GM10266 (cell line): ENCODE results near the gene HENMT1.
"Not testable (repeated sequence)": the region's sequence is repeated elsewhere in the genome, so short reads cannot be mapped to it uniquely, and the experiment has no call there.

Source experiments
- DNase-seq: peaks from one replicate; pipeline ENCODE4 v3.0.0; 2012; ENCODE audit errors: extremely low spot score
- TF ChIP-seq, protein P1 (sequence below): IDR thresholded peaks from 2 replicates; pipeline ENCODE4 v1.5.1; 2012; ENCODE audit warnings: mild to moderate bottlenecking, low read depth; ENCODE audit not compliant: control insufficient read depth, insufficient read depth; ENCODE audit errors: missing control alignments

The HENMT1 gene

DNA sequence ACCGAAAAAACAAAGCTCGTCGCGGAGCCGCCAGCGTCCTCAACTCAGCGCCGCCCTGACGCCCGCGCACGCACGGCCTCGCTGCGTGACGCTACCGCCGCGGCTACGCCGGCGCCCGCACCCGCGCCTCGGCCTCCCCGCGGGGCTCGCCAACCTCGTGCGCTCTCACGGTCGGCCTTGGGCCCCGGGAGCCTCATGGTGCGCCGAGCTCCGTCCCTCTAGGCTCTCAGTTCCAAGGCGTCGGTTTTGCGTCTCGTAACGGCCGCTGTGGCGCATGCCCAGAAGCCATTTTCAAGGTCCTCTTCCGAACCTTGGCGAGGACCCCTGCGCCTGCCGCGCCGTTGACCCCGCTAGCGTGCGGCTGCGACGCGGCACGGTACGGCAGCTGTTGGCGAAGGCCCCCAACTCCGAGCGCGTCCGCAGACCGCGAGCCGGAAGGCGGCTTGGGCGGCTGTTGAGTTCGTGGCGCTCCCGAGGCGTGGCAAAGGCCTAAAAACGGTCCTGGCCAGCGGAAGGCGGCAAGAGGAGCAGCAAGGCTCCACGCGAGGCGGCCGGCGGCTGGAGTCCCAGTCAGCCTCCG is at the start of gene HENMT1:
Gene HENMT1 (minus strand): TSS at position 64 of the 580 bp plus-strand sequence. CDS start 1,209 bp downstream, outside the sequence.
- DNase-seq = peak; percentile 79
- TF ChIP-seq, protein P1, sequence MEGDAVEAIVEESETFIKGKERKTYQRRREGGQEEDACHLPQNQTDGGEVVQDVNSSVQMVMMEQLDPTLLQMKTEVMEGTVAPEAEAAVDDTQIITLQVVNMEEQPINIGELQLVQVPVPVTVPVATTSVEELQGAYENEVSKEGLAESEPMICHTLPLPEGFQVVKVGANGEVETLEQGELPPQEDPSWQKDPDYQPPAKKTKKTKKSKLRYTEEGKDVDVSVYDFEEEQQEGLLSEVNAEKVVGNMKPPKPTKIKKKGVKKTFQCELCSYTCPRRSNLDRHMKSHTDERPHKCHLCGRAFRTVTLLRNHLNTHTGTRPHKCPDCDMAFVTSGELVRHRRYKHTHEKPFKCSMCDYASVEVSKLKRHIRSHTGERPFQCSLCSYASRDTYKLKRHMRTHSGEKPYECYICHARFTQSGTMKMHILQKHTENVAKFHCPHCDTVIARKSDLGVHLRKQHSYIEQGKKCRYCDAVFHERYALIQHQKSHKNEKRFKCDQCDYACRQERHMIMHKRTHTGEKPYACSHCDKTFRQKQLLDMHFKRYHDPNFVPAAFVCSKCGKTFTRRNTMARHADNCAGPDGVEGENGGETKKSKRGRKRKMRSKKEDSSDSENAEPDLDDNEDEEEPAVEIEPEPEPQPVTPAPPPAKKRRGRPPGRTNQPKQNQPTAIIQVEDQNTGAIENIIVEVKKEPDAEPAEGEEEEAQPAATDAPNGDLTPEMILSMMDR = no peak

- TF ChIP-seq, protein P1 = peak; percentile 32
- peak; percentile 8 for DNase-seq
These were observed 48.1 kb upstream of the HENMT1 start for GRCh38 chr1:108708691-108709660.

GRCh38 chr1:108706643-108707042 is 45.8 kb upstream of the HENMT1 start:
- no peak for DNase-seq
- TF ChIP-seq, protein P1 = no peak

- DNase-seq = no peak
These were observed 43.6 kb upstream of the HENMT1 start for GRCh38 chr1:108704496-108704895.

DNA sequence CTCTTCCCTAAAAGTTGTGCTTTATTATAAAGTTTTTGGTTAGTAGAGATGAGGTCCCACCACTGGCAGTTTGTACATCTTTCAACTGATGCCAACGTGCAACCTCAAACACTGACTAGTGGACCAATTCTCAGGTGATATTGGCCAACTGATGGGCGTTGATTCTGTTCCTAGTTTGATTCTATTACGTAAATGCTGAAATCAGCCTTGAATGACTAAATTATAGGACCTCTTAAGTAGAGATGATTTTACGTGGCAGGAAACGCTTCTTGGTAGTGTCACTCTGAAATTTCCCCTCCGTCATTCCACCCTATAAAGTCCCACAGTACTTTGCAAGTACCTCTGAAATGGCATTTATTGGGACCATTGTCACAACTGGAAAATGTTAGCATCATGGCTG is 43.0 kb upstream of the HENMT1 start:
- no peak for DNase-seq
- TF ChIP-seq, protein P1 = no peak

More at GRCh38 chr1:108704496-108704895, 43.6 kb upstream of the HENMT1 start:
- TF ChIP-seq, protein P1 = no peak

- DNase-seq = not testable (repeated sequence)
These were observed 41.2 kb upstream of the HENMT1 start for GRCh38 chr1:108702109-108702508.

- no peak for DNase-seq
- TF ChIP-seq, protein P1 = no peak
These were observed 40.4 kb upstream of the HENMT1 start for GRCh38 chr1:108701176-108701849.
